Aorta (tissue), 5 donors: ENCODE data around the gene SAMD1. TPM values are rescaled to one million over a fixed set of nuclear protein-coding genes. Genes with fewer than 3 reads are reported as not detected.
"Not testable (repeated sequence)": the region's sequence is repeated elsewhere in the genome, so short reads cannot be mapped to it uniquely, and the experiment has no call there.

Experiments used
- ATAC-seq: fragments of 200-7000 bp; cut with Tn5 transposase; one replicate; pipeline ENCODE4 v1.9.1; 2022; ENCODE audit warnings: moderate library complexity; ENCODE audit not compliant: low FRiP score
- DNase-seq, 2 donors: peaks; one replicate each; pipeline ENCODE4 v3.0.0-alpha.2; 2020
- H3K27ac ChIP-seq, 2 donors: one replicate each; pipeline ENCODE4 v1.5.1; 2013; ENCODE audit warnings: low read length in 2 of 2, mild to moderate bottlenecking in 2 of 2, moderate library complexity in 2 of 2, control low read depth in 1 of 2, inconsistent platforms in 1 of 2, low read depth in 1 of 2
- H3K27me3 ChIP-seq, 2 donors: one replicate each; pipeline ENCODE4 v1.6.1; 2013; ENCODE audit warnings: control low read depth in 1 of 2, low read length in 1 of 2, mild to moderate bottlenecking in 1 of 2, moderate library complexity in 1 of 2; ENCODE audit not compliant: insufficient read depth in 2 of 2, control insufficient read depth in 1 of 2
- H3K36me3 ChIP-seq, 2 donors: one replicate each; pipeline ENCODE4 v1.6.1; 2013; ENCODE audit warnings: control low read depth in 1 of 2, low read length in 1 of 2, mild to moderate bottlenecking in 1 of 2; ENCODE audit not compliant: insufficient read depth in 2 of 2, control insufficient read depth in 1 of 2
- H3K4me1 ChIP-seq, 2 donors: one replicate each; pipeline ENCODE4 v1.6.1; 2013; ENCODE audit warnings: low read length in 2 of 2, control low read depth in 1 of 2, mild to moderate bottlenecking in 1 of 2, moderate library complexity in 1 of 2; ENCODE audit not compliant: insufficient read depth in 2 of 2, control insufficient read depth in 1 of 2
- H3K4me3 ChIP-seq, 2 donors: one replicate each; pipeline ENCODE4 v1.5.1; 2013; ENCODE audit warnings: low read length in 2 of 2, control low read depth in 1 of 2, mild to moderate bottlenecking in 1 of 2
- H3K9me3 ChIP-seq: one replicate; pipeline ENCODE4 v1.6.1; 2013; ENCODE audit warnings: mild to moderate bottlenecking, low read length; ENCODE audit not compliant: control insufficient read depth
- WGBS, 2 donors: extraction: QIAGEN DNeasy Blood & Tissue Kit; methylation state at CpG; one replicate each; pipeline ENCODE4 v1.1.7; 2013; 5-methylcytosine and 5-hydroxymethylcytosine counted together
- intact Hi-C, 2 donors: fragments of 100-400 bp; cut with DNase I; formaldehyde crosslinking; loops; one replicate each; pipeline versions ENCODE4 v1.14.2 to v1.15.0; 2022
- polyA plus RNA-seq, 2 donors: library from polyadenylated mRNA; stranded (reverse); fragments of 200-250 nt; gene quantifications; one replicate each; pipeline ENCODE4 v1.2.3, GENCODE V29; 2013
- total RNA-seq, 2 donors: library from RNA; stranded (reverse); fragmentation: NEBNext Ultra II Directional; extraction: Animal tissue kit (Norgen Biotek cat#: 25700); gene quantifications; one replicate each; pipeline ENCODE4 v1.2.1, GENCODE V29; 2021
- donor health status: healthy with polysubstance abuse.
- donor health status: Bipolar disorder and iron deficiency.
- donor health status: DM: no; HTN: no; CAD: no.
- donor health status: DM: no; HTN: no; CAD: no.
- donor health status: DM: yes; HTN: yes; CAD: no.

Gene SAMD1
- total and polyA plus RNA-seq, 4 donors, result 27.4 to 32.9 (median 28.3) TPM

- DNase-seq (no peak), ATAC-seq (no peak)
- intact Hi-C loops, result loop anchor here in 1 of 2 donors (5.0 kb wide), 1 partner anchor 173 kb away; no protein-coding TSS in a partner anchor
These were observed 35.2 kb downstream of the SAMD1 start for GRCh38 chr19:14055396-14055795.

GRCh38 chr19:14054721-14055120, 35.8 kb downstream of the SAMD1 start:
- Histone ChIP-seq H3K27me3 (no peaks in the 10 kb centered on the region), H3K9me3 (no peaks in the 10 kb centered on the region), H3K4me3 (no peak overlapping the region), H3K36me3 (no peaks in the 10 kb centered on the region), H3K27ac (no peak overlapping the region), H3K4me1 (no peaks in the 10 kb centered on the region)
- no peak for DNase-seq
- WGBS, 2 donors, result 77 to 80% methylated on average over 11 of the region's 11 CpGs
- ATAC-seq, result no peak
- intact Hi-C loops, result loop anchor here in 1 of 2 donors (5.0 kb wide), 1 partner anchor 172 kb away; no protein-coding TSS in a partner anchor

More at GRCh38 chr19:14055396-14055795, 35.2 kb downstream of the SAMD1 start:
- 93% methylated on average over 3 of the region's 3 CpGs for WGBS, 2 donors
- Histone ChIP-seq H3K27ac (no peak overlapping the region), H3K36me3 (no peaks in the 10 kb centered on the region), H3K9me3 (no peaks in the 10 kb centered on the region), H3K4me1 (no peaks in the 10 kb centered on the region), H3K4me3 (no peak overlapping the region), H3K27me3 (no peaks in the 10 kb centered on the region)

GRCh38 chr19:14054099-14054498, 36.5 kb downstream of the SAMD1 start:
- H3K27me3 ChIP-seq, result no peaks in the 10 kb centered on the region
- WGBS, 2 donors, result 82 to 94% methylated on average over 6 of the region's 6 CpGs

GRCh38 chr19:14053500-14053899, 37.1 kb downstream of the SAMD1 start:
- WGBS, 2 donors, result 91 to 95% methylated on average over 11 of the region's 11 CpGs
- no peaks in the 10 kb centered on the region for H3K36me3 ChIP-seq
- intact Hi-C loops, result no loop called here
- no peak overlapping the region for H3K27ac ChIP-seq
- H3K9me3 ChIP-seq, result no peaks in the 10 kb centered on the region
- no peaks in the 10 kb centered on the region for H3K27me3 ChIP-seq
- H3K4me1 ChIP-seq, result no peaks in the 10 kb centered on the region
- no peak overlapping the region for H3K4me3 ChIP-seq
- ATAC-seq (no peak), DNase-seq (no peak)

More at GRCh38 chr19:14054099-14054498, 36.5 kb downstream of the SAMD1 start:
- DNase-seq (no peak), ATAC-seq (no peak)
- H3K27ac ChIP-seq, result no peak overlapping the region
- no peaks in the 10 kb centered on the region for H3K36me3 ChIP-seq
- H3K9me3 ChIP-seq, result no peaks in the 10 kb centered on the region
- H3K4me1 ChIP-seq, result no peaks in the 10 kb centered on the region
- intact Hi-C loops, result no loop called here
- H3K4me3 ChIP-seq, result no peak overlapping the region

GRCh38 chr19:14053032-14053431, 37.5 kb downstream of the SAMD1 start:
- no peaks in the 10 kb centered on the region for H3K36me3 ChIP-seq
- no peak overlapping the region for H3K27ac ChIP-seq
- H3K9me3 ChIP-seq, result no peaks in the 10 kb centered on the region
- H3K4me1 ChIP-seq, result no peaks in the 10 kb centered on the region
- DNase-seq (no peak), ATAC-seq (no peak)
- H3K4me3 ChIP-seq, result no peak overlapping the region
- WGBS, 2 donors, result 95 to 98% methylated on average over 3 of the region's 3 CpGs
- intact Hi-C loops, result no loop called here
- no peaks in the 10 kb centered on the region for H3K27me3 ChIP-seq

GRCh38 chr19:14052470-14052869, 38.1 kb downstream of the SAMD1 start:
- no peak for DNase-seq
- intact Hi-C loops, result no loop called here
- no peaks in the 10 kb centered on the region for H3K27me3 ChIP-seq
- H3K36me3 ChIP-seq, result no peaks in the 10 kb centered on the region
- no peaks in the 10 kb centered on the region for H3K4me1 ChIP-seq
- no peak overlapping the region for H3K4me3 ChIP-seq
- H3K27ac ChIP-seq, result no peak overlapping the region
- WGBS, 2 donors, result 91 to 97% methylated on average over 6 of the region's 6 CpGs
- ATAC-seq, result no peak
- H3K9me3 ChIP-seq, result no peaks in the 10 kb centered on the region

GRCh38 chr19:14051980-14052379, 38.6 kb downstream of the SAMD1 start:
- Histone ChIP-seq H3K4me3 (no peak overlapping the region), H3K27me3 (no peaks in the 10 kb centered on the region), H3K9me3 (no peaks in the 10 kb centered on the region), H3K36me3 (no peaks in the 10 kb centered on the region), H3K27ac (no peak overlapping the region), H3K4me1 (no peaks in the 10 kb centered on the region)
- WGBS, 2 donors, result 82 to 86% methylated on average over 9 of the region's 9 CpGs
- intact Hi-C loops, result no loop called here
- DNase-seq (no peak), ATAC-seq (no peak)

GRCh38 chr19:14050961-14051360, 39.6 kb downstream of the SAMD1 start:
- H3K36me3 ChIP-seq, ATAC-seq, H3K4me3 ChIP-seq, intact Hi-C loops, H3K9me3 ChIP-seq, H3K27ac ChIP-seq, H3K27me3 ChIP-seq, H3K4me1 ChIP-seq, DNase-seq: not testable (repeated sequence)
- WGBS, 2 donors, result 94 to 95% methylated on average over 11 of the region's 11 CpGs

GRCh38 chr19:14050512-14050911, 40.0 kb downstream of the SAMD1 start:
- no peaks in the 10 kb centered on the region for H3K9me3 ChIP-seq
- H3K4me3 ChIP-seq, result no peak overlapping the region
- H3K27ac ChIP-seq, result no peak overlapping the region
- DNase-seq, result no peak
- H3K4me1 ChIP-seq, result no peaks in the 10 kb centered on the region
- no peak for ATAC-seq
- H3K36me3 ChIP-seq, result no peaks in the 10 kb centered on the region
- intact Hi-C loops, result no loop called here
- no peaks in the 10 kb centered on the region for H3K27me3 ChIP-seq
- 97 to 100% methylated on average over 4 of the region's 4 CpGs for WGBS, 2 donors
